Renal cortical epithelial cell (primary cell): Measurements from ENCODE around the gene SNRPB2. TPM values are rescaled to one million over a fixed set of nuclear protein-coding genes. Genes with fewer than 3 reads are reported as not detected.

Experiments
- total RNA-seq: library from RNA; depleted of rRNA; stranded (reverse); fragments of >200 nt; gene quantifications from 2 replicates; pipeline ENCODE4 v1.2.3, GENCODE V29; 2014

The SNRPB2 gene
- total RNA-seq, 1 donor from 2014 or later = 49.1 TPM

Other genes starting within 250 kb of the SNRPB2 start
- 9.6 and 18.6 TPM in 2 replicates for gene KIF16B, start 156.6 kb upstream of the SNRPB2 start, total RNA-seq
- not detected in 2 replicates for gene OTOR, start 18.3 kb downstream of the SNRPB2 start, total RNA-seq